WERI-Rb-1 (cell line): ENCODE measurements around the gene TRIM40.

Experiments used
- DNase-seq: peaks from one replicate; pipeline ENCODE4 v3.0.0-alpha.2; 2020
- H3K27ac ChIP-seq: fragments of 250-450 bp; sonication (Bioruptor Pico); 2 replicates; pipeline ENCODE4 v1.5.1; 2020; ENCODE audit warnings: mild to moderate bottlenecking, moderate library complexity
- H3K27me3 ChIP-seq: fragments of 250-450 bp; sonication (Bioruptor Pico); 2 replicates; pipeline ENCODE4 v1.5.1; 2021; ENCODE audit warnings: mild to moderate bottlenecking, low read depth, moderate library complexity; ENCODE audit not compliant: insufficient read depth, severe bottlenecking
- H3K36me3 ChIP-seq: fragments of 250-450 bp; sonication (Bioruptor Pico); 2 replicates; pipeline ENCODE4 v1.5.1; 2020; ENCODE audit warnings: mild to moderate bottlenecking, moderate library complexity
- H3K4me3 ChIP-seq: 2 replicates; pipeline ENCODE4 v1.5.1; 2011; ENCODE audit warnings: low read depth, mild to moderate bottlenecking, control low read depth, low read length
- H3K9me3 ChIP-seq: fragments of 250-450 bp; sonication (Bioruptor Pico); 2 replicates; pipeline ENCODE4 v1.5.1; 2021; ENCODE audit warnings: mild to moderate bottlenecking, moderate library complexity; ENCODE audit not compliant: severe bottlenecking
- CTCF ChIP-seq: IDR thresholded peaks from 2 replicates; pipeline ENCODE4 v1.5.1; 2011; ENCODE audit warnings: low read depth, mild to moderate bottlenecking, control low read depth, inconsistent platforms, low read length

TRIM40 gene

GRCh38 chr6:30135757-30136156, at the start of gene TRIM40:
TSS of gene TRIM40 (plus strand) at chr6:30136140. CDS start at chr6:30137037, 897 bp downstream.
- no peaks in the 10 kb centered on the region for H3K36me3 ChIP-seq
- H3K4me3 ChIP-seq, result no peak within 1 kb of the TSS
- H3K27me3 ChIP-seq, result peaks cover 96% of the 10 kb centered on the region
- DNase-seq, result no peak
- H3K27ac ChIP-seq, result no peak within 1 kb of the TSS
- H3K9me3 ChIP-seq, result peaks cover 2% of the 10 kb centered on the region
- no peak for TF ChIP-seq CTCF

GRCh38 chr6:30087876-30088275, 48.1 kb upstream of the TRIM40 start:
- no peak for DNase-seq
- no peaks in the 10 kb centered on the region for H3K36me3 ChIP-seq
- no peak overlapping the region for H3K4me3 ChIP-seq
- peaks cover 86% of the 10 kb centered on the region for H3K27me3 ChIP-seq
- peaks cover 14% of the 10 kb centered on the region for H3K9me3 ChIP-seq
- H3K27ac ChIP-seq, result no peak overlapping the region
- TF ChIP-seq CTCF, result no peak

GRCh38 chr6:30091577-30092381, 44.2 kb upstream of the TRIM40 start:
- no peak for DNase-seq

GRCh38 chr6:30092852-30093543, 42.9 kb upstream of the TRIM40 start:
- no peak for TF ChIP-seq CTCF
- DNase-seq, result no peak
- Histone ChIP-seq H3K27me3 (peaks cover 100% of the 10 kb centered on the region), H3K9me3 (no peaks in the 10 kb centered on the region), H3K36me3 (no peaks in the 10 kb centered on the region), H3K4me3 (no peak overlapping the region), H3K27ac (no peak overlapping the region)

More at GRCh38 chr6:30091577-30092381, 44.2 kb upstream of the TRIM40 start:
- Histone ChIP-seq H3K4me3 (no peak overlapping the region), H3K9me3 (peaks cover 6% of the 10 kb centered on the region), H3K27me3 (peaks cover 100% of the 10 kb centered on the region), H3K36me3 (no peaks in the 10 kb centered on the region), H3K27ac (no peak overlapping the region)
- TF ChIP-seq CTCF, result no peak

- Histone ChIP-seq H3K27ac (no peak overlapping the region), H3K36me3 (no peaks in the 10 kb centered on the region), H3K27me3 (peaks cover 98% of the 10 kb centered on the region), H3K4me3 (no peak overlapping the region), H3K9me3 (no peaks in the 10 kb centered on the region)
- no peak for DNase-seq
- TF ChIP-seq CTCF, result no peak
Measured at GRCh38 chr6:30093951-30094661, 41.8 kb upstream of the TRIM40 start.
